Measurements from ENCODE around the gene IL12B. TPM values are rescaled to one million over a fixed set of nuclear protein-coding genes. Genes with fewer than 3 reads are reported as not detected.
"Not testable (repeated sequence)": the region's sequence is repeated elsewhere in the genome, so short reads cannot be mapped to it uniquely, and the experiment has no call there.

IL12B gene
- polyA plus RNA-seq (ENCODE audit: insufficient read length in 3 of 3) = under 1 TPM in 2 of 3 donors, not detected in 1; 0.06 to 0.11 TPM

GRCh38 chr5:159330131-159330800, at the start of gene IL12B:
TSS of gene IL12B (minus strand) at chr5:159330487. CDS start at chr5:159326782, 3,705 bp downstream.
- no peak for DNase-seq (ENCODE audit: low read depth in 3 of 3, low spot score in 2 of 3)

- no peak for DNase-seq (ENCODE audit: low read depth in 3 of 3, low spot score in 2 of 3)
Measured at GRCh38 chr5:159377653-159378052, 47.4 kb upstream of the IL12B start.

- DNase-seq (ENCODE audit: low read depth in 3 of 3, low spot score in 2 of 3) = not testable (repeated sequence)
Measured at GRCh38 chr5:159367866-159368265, 37.6 kb upstream of the IL12B start.

GRCh38 chr5:159366776-159367175, 36.5 kb upstream of the IL12B start:
- DNase-seq (ENCODE audit: low read depth in 3 of 3, low spot score in 2 of 3) = not testable (repeated sequence)

- DNase-seq (ENCODE audit: low read depth in 3 of 3, low spot score in 2 of 3) = no peak
Measured at GRCh38 chr5:159362220-159362619, 31.9 kb upstream of the IL12B start.

- DNase-seq (ENCODE audit: low read depth in 3 of 3, low spot score in 2 of 3) = not testable (repeated sequence)
Measured at GRCh38 chr5:159359871-159360270, 29.6 kb upstream of the IL12B start.

GRCh38 chr5:159359408-159359807, 29.1 kb upstream of the IL12B start:
- DNase-seq (ENCODE audit: low read depth in 3 of 3, low spot score in 2 of 3) = no peak

- DNase-seq (ENCODE audit: low read depth in 3 of 3, low spot score in 2 of 3) = no peak
Measured at GRCh38 chr5:159353661-159354252, 23.5 kb upstream of the IL12B start.

GRCh38 chr5:159350644-159351043, 20.4 kb upstream of the IL12B start:
- DNase-seq (ENCODE audit: low read depth in 3 of 3, low spot score in 2 of 3) = not testable (repeated sequence)

- DNase-seq (ENCODE audit: low read depth in 3 of 3, low spot score in 2 of 3) = not testable (repeated sequence)
Measured at GRCh38 chr5:159350216-159350615, 19.9 kb upstream of the IL12B start.

- no peak for DNase-seq (ENCODE audit: low read depth in 3 of 3, low spot score in 2 of 3)
Measured at GRCh38 chr5:159345861-159346260, 15.6 kb upstream of the IL12B start.

- DNase-seq (ENCODE audit: low read depth in 3 of 3, low spot score in 2 of 3) = no peak
Measured at GRCh38 chr5:159345336-159345735, 15.0 kb upstream of the IL12B start.

GRCh38 chr5:159343295-159344094, 13.2 kb upstream of the IL12B start:
- DNase-seq (ENCODE audit: low read depth in 3 of 3, low spot score in 2 of 3) = no peak

GRCh38 chr5:159342840-159343239, 12.6 kb upstream of the IL12B start:
- DNase-seq (ENCODE audit: low read depth in 3 of 3, low spot score in 2 of 3) = no peak

GRCh38 chr5:159341906-159342310, 11.6 kb upstream of the IL12B start:
- no peak for DNase-seq (ENCODE audit: low read depth in 3 of 3, low spot score in 2 of 3)

- DNase-seq (ENCODE audit: low read depth in 3 of 3, low spot score in 2 of 3) = no peak
Measured at GRCh38 chr5:159341145-159341544, 10.9 kb upstream of the IL12B start.

- no peak for DNase-seq (ENCODE audit: low read depth in 3 of 3, low spot score in 2 of 3)
Measured at GRCh38 chr5:159340511-159340910, 10.2 kb upstream of the IL12B start.

GRCh38 chr5:159339460-159339859, 9.2 kb upstream of the IL12B start:
- no peak for DNase-seq (ENCODE audit: low read depth in 3 of 3, low spot score in 2 of 3)

- no peak for DNase-seq (ENCODE audit: low read depth in 3 of 3, low spot score in 2 of 3)
Measured at GRCh38 chr5:159338118-159338517, 7.8 kb upstream of the IL12B start.

GRCh38 chr5:159337016-159337955, 7.0 kb upstream of the IL12B start:
- no peak for DNase-seq (ENCODE audit: low read depth in 3 of 3, low spot score in 2 of 3)
